Tongue (tissue), 2 donors: ENCODE data around the gene ITGAL. TPM values are rescaled to one million over a fixed set of nuclear protein-coding genes. Genes with fewer than 3 reads are reported as not detected.
"Not testable (repeated sequence)": the region's sequence is repeated elsewhere in the genome, so short reads cannot be mapped to it uniquely, and the experiment has no call there.

Experiments
- DNase-seq: peaks from one replicate; pipeline ENCODE4 v3.0.0-alpha.2; 2015
- total RNA-seq: library from RNA; depleted of rRNA; stranded (reverse); fragments of >200 nt; gene quantifications from one replicate; pipeline ENCODE4 v1.2.3, GENCODE V29; 2014

Gene ITGAL
- total RNA-seq, 1 donor from 2014 or later: 3.7 TPM

DNA sequence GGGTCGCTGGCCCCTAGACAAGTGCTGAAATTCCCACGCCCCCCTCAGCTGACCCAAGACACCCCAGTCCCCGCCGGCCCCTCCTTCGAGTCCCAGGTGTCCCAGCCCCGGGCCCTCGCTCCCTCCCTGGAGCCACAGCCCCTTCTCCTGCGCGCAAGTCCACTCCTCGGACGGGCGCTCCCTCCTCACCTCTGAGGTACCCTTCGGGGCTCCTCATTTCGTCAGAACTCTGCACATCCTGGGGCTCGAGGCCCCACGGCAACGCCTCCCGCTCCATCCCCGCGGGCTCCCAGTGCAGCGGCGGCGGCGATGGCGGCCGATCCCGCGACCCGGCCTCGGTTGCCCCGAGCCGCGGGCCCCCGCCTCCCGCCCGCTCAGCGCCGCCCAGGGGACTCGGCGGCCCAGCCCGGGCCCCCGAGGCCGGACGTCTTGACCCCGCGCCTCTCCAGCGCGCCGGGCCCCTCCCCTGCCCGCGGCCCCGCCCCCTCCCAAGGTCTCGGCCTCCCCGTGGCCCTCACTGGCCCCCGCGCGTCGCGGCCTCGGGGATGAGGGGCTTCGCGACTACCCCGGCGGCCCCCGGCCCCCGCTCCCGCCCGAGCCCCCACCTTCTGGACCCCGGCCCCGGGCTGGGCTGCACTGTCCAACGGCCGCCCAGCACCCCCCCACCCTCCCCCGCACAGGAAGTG is 53.7 kb downstream of the ITGAL start, which contains the start of gene ZNF768:
ZNF768 (minus strand) TSS at position 430 of the 686 bp plus-strand sequence; CDS start at position 277, 153 bp downstream.
- DNase-seq: peak; percentile 23

DNA sequence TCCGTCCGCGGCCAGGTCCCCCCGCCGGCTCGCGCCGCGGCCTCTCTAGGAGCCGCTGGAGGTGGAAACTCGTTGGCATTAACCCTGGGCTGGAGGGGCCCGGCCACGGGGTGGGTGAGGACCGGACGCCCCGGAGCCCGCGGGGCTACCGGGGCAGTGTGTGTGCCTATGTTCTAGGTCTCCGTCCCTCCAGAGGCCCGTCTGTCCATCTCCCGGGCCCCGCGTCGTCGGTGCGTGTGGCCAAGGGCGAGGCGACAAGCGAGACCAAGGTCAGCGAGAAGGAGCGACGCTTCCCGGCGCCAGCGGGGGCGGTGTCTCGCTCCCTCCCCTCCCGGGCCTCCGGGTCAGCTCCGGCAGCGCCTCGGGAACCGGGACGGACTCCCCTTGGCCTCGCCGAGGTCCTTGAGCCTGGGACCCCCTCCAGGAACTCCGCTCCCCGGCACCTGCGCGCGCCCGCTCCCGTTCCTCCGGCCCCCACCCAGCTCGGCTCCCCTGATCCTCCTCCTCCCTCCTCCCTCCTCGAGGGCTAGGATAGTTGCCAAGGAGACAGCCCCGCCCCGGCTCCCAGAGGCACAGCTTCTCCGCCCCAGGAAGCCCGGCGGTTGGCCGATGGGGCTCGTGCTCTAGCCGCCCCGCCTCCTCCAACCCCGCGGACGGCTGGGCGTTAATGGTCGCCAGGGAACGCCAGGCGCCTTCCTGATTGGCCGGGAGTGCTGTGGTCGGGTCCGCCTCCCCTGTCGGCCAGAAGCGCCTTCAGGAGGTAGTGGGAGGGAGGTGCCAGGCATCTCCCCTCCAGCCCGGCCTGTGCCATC is 54.5 kb downstream of the ITGAL start:
- DNase-seq: peak; percentile 99

DNA sequence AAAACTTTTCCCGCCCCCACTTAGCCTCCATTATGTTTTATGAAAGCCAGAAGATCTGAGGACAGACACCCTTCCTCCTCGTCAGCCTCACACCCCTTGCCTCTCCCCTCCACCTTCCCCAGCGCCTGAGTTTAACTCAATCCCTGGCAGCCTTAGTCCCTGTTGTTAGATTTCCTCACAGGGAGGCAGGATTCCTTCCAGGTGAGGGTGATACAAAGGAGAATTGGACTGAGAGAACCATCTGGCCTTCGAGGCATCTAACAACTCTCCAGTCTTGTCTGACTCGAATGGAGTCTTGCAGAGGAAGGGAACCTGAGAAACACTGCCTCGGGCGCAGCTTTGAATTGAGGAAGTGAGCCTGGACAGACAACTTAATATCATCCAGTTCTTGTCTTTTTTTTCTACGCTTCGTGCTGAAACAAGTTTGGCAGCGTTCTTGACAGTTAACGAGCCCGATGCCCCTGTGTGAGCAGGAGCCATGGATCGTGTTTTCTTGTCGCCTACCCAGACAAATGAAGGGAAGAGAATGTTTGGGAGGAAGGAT is 55.2 kb downstream of the ITGAL start:
- peak; percentile 75 for DNase-seq

DNA sequence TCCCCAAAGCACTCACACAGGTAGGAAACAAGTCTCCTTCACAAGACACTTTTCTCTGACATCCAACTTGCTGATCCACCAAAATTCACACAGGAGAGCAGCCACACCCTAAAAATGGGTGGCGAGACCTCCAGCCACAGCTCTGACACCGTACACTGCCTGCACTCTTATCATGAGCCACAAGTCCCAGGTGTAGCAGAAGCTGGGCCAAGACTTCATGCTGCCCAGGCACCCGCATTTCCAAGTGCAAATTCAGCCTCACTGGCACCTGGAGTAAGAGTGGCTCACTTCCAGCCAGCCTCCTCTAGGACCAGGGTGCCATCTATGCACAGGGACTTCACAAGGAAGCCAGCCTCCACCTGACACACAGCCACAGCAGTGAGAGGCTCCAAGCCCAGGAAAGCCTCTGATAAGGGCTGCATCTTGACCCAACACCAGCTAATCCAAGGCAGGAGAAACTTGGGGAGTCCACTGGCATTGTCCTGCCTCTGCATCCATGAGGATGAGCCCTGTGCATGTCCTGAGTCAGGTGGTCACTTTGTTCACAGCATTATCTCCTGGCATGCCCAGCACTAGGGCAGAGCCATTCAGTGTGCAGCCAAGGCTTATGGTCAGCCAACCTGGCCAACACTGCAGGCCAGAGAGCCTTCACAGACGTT is 56.4 kb downstream of the ITGAL start:
- DNase-seq: no peak

DNA sequence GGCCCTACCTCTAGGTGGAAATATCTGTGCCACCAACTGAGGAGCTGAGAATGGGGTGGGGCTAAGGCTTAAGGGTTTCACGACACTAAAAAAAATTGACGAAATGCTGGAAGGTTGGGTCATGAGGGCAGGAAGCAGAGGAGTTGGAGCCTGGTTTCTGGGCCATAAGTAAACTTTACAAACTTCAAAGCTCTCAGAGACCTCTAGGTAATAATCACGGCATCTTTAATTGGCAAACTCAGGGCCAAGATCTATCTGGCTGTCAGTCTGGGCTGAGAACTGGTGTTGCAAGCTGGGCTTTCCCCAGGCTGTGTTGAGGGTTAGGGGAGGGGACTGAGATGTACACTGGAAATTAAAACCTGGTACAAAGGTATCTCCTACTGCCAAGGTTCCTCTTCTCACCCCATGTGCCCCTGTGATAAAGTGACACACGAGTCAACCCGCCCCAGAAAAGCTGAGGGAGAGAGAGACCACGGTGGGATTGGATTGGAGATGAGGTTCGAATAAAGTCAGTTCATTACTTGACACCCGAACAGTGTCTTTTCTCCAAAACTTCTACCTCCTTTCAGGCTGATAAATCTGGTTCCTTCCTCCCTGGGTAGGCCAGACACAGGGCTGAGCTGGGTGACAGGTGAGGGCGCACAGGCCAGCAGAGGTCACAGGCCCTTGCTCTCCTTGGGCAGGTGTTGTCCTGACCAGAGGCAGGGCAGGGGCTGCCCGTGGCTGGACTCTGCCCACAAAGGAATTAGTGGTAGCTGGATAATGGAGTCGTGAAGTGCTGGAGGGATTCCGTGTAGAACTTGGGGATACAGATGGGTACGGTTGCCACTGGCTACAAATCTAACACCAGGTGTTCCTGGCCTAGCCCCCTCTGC is 57.9 kb downstream of the ITGAL start:
- no peak for DNase-seq

DNA sequence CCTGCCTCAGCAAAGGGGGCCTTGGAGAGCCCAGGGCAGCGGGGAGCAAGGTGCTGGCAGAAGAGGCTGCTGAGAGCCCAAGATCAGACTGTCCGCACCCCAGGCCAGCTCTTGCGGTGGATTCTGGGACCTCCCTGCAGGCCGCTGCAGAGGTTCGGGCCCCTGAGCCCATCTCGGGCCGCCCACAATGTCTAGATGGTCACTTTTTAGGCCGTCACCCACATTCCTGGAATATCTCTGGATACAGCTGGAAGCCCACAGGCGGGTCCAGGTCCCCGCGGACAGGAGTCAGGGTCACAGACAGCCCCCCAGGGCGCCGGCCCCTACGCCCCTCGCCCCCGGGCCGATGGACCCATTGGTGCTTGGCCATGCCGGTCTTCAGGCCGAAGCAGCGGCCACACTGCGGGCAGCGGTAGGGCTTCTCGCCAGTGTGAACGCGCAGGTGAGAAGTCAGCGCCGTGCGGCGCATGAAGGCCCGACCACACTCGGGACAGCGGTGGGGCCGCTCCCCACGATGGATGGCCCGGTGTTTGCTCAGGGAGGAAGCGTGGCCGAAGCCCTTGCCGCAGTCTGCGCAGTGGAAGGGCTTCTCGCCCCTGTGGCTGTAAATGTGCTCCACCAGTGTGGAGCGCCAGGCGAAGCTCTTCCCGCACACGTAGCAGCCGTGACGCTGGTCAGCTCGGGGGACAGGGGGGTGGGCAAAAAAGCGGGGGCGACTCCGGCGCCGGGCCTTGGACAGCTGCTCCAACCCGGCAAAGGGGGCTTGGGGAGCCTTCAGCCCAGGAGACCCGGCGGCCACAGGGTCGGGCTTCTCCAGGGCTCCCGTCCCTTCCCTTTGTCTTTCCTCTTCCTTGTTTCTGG is 60.0 kb downstream of the ITGAL start:
- no peak for DNase-seq

DNA sequence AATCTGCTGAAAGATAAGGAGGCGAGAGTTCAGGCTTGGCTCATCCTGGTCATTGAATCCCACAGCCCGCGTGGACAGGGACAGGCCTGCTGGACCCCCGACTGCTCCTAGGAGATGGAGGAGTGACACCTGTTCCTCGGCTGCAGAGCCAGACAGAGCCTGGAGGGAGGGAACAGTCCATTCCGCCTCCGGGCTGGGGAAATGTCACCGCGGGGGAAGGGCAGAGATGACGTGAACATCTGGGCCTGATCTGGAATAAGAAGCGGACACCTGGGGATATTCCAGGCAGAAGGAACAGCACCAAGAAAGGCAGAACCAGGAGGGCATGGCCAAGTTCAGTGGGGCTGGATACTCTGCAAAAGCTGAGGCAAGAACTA is 60.6 kb downstream of the ITGAL start:
- no peak for DNase-seq

DNA sequence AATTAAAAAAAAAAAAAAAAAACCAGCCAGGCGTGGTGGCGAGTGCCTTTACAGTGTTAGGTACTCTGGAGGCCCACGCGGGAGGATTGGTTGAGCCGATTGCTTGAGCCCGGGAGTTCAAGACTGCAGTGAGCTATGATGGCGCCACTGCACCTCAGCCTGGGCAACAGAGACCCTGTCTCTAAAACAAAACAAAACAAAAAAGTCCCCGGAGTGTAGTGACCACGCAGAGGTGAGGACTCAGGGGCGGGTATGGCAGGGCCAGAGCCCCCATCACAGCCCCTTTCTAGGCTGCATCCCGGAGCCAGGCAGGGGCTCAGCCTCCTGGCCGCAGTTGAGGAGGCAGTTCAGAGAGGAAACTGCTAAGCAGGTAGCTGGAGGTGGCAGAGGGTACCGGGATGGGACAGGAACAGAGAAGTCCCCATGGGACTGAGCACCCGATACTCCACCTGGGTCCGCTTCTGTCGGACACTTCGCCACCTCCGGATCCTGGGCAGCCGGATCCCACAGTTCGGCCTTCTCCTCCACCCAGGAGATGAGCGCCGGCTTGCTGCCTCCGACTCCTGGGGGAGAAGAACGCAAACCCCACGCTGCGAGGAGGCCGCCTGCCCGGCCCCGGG is 61.3 kb downstream of the ITGAL start:
- no peak for DNase-seq

DNA sequence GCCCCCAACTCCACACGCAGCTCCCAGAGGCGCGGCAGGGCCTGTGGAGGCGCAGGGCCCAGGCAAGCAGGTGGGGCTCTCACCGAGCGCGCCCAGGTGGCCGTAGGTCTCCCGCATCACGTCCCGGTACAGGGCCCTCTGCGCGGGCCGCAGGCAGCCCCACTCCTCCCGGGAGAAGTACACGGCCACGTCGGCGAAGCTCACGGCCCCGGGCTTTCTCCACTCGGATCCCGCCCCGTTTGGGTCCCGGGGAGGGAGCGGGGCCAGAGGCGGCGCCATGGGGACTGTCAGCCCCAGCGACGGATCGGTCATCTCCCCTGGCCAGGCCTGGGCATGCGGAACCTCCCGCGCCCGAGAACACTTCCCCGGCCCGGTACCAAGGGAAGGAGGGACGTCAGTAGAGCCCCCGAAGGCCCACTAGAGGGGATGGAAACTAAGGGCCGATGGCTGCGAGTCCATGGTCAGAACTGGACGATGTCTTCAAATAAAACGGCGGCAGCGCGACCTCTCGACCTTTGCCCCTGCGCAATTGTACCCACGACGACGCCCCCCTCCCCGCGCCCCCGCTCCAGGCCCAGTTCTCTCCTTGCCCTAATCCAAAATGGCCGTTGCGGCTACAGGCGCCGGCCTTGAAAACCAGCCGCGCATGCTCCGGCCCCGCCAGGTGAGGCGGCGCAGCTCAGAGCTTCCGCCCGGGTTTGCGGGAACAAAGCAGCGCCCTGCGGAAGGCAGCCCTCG is 62.0 kb downstream of the ITGAL start, which contains the start of gene ZNF747:
ZNF747 (minus strand) TSS at position 491 of the 738 bp plus-strand sequence; CDS start at position 312, 179 bp downstream.
- DNase-seq: peak; percentile 97

DNA sequence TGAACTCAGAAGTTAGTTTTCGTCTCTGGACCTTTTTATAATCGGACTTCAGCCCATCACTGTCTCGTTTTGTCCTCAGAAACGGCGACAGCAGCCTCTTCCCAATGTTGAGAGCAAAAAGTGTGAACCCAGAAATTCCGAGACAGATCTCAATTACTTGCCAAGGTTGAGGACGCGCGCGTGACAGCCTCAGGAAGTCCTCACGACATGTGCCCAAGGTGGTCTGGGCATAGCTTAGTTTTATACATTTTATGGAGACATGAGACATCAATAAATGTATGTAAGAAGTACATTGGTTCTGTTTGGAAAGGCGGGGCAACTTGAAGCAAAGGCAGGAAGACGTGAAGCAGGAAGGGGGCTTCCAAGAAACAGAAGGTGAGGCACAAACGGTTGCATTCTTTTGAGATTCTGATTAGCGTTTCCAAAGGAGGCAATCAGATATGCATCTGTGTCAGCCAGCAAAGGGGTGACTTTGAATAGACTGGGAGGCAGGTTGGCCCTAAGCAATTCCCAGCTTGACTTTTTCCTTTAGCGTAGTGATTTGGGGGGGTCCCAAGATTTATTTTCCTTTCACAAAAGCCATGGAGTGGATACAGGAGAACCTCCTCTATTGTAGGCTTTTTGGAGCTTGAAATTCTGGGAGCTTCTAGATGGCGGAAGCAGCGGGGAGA is 62.7 kb downstream of the ITGAL start:
- no peak for DNase-seq

DNA sequence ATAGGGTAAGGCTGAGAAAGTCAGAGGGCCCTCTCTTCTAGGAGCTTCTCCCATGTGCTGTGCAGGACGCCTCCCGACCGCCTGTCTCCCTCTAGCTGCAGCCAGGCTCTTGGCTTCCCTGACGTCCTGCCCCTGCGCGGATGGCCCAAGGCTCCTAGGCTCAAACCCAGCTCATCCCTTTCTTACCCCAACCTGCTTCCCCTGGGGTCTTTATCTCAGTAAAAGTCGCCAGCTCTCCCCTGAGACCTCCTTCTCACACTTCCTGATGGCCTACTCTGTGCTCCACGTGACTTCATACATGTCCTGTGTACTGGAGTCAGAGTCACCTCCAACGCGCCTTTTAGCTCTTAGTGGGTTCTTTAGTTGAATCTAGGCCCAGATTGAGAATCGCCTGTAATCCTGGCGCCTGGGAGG is 63.2 kb downstream of the ITGAL start:
- peak; percentile 87 for DNase-seq

DNA sequence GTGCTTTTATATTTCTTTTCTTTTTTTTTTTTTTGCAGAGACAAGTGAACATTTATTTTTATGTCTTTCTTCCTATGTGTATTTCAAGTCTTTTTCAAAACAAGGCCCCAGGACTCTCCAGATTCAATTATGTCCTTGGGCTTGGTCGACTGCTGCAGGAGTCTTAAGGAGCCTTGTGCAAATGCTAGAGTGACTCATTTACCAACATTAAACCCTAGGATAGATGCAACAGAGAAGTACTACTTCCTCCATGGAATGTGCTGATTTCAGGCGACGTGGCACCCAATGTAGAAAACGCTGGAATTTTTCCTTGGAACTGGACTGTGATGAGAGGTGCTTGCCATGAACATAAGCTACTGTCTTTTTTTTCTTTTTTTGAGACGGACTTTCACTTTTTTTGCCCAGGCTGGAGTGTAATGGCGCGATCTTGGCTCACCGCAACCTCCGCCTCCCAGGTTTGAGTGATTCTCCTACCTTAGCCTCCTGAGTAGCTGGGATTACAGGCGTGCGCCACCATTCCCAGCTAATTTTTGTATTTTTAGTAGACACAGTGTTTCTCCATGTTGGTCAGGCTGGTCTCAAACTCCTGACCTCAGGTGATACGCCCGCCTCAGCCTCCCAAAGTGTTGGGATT is 64.0 kb downstream of the ITGAL start:
- DNase-seq: not testable (repeated sequence)

DNA sequence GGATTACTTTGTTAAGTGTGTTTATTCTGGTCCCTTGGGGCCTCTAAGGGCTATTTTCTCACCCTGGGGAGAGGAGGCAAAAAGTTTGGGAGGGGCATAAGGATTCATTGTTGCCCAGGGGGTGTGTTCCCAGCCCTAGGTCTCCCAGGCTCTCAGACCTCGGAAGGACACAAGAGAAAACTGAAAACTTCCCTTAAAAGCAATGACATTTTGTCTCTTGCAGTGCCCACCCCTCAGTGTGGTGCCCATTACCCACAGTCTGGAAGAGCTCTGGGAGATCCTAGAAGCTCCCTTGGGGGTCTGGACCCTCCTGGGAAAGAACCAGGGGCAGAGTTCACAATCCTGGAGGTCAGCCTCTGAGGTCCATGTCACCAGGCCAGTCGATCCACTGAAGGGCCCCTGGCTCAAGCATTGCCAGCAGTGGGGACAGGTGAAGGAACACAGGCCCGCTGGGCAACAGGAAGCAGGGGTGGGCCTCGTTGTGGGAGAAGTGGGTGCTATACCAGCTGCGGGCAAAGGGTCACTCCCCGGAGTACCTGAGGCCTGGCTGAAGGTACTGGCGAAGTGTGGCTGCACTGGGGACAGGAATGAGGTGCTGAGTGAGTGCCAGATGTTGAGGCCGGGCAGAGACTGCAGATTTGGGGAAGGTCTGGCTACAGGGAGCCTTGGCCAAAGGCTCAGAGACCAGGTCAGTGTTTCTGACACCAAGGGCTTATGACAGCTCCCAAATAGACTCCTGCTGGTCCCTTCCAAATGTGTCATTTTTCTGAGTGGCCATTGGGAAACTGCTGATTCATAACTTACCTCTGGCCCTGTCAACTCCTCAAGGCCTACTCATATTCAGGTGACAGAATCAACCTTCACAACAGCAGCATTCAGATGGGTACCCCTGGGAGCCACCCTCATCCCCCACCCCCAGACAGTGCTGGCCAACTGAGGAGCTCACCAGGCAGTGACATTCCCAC is 66.7 kb downstream of the ITGAL start:
- no peak for DNase-seq

DNA sequence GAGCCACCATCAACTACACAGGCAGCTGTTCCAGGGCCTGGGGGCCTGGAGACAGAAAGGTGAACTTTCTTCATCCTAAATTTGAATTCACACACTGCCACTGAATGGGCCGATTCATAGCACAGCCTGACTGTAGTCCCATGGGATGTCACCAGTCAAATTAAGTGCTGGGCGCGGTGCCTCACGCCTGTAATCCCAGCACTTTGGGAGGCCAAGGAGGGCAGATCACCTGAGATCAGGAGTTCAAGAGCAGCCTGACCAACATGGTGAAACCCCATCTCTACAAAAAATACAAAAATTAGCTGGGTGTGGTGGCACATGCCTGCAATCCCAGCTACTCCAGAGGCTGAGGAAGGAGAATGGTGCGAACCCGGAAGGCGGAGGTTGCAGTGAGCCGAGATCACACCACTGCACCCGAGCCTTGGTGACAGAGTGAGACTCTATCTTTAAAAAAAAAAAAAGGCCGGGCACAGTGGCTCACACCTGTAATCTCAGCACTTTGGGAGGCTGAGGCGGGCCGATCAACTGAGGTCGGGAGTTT is 67.5 kb downstream of the ITGAL start:
- DNase-seq: not testable (repeated sequence)

DNA sequence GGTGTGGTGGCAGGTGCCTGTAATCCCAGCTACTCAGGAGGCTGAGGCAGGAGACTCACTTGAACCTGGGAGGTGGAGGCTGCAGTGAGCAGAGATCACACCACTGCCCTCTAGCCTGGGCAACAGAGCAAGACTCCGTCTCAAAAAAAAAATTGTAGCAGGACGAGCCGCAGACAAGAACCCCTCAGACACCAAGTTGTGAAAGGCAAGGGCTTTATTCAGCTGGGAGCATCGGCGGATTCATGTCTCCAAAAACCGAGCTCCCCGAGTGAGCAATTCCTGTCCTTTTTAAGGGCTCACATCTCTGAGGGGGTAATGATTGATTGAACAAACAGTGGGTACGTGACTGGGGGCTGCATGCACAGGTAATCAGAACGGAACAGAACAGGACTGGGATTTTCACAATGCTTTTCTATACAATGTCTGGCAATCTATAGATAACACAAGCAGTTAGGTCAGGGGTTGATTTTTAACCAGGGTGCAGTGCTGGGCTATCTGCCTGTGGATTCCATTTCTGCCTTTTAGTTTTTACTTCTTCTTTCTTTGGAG is 68.4 kb downstream of the ITGAL start:
- DNase-seq: not testable (repeated sequence)
